ENCODE data around the gene PARVA. TPM values are rescaled to one million over a fixed set of nuclear protein-coding genes. Genes with fewer than 3 reads are reported as not detected.

The PARVA gene
- total RNA-seq, 1 donor from 2014 or later = 55.1 TPM

- DNase-seq (ENCODE audit: extremely low read depth, low read depth, low spot score) = no peak
Observed at GRCh38 chr11:12523180-12523924, 146.0 kb downstream of the PARVA start.

- no peak for DNase-seq (ENCODE audit: extremely low read depth, low read depth, low spot score)
Observed at GRCh38 chr11:12524865-12525264, 147.5 kb downstream of the PARVA start.

DNA sequence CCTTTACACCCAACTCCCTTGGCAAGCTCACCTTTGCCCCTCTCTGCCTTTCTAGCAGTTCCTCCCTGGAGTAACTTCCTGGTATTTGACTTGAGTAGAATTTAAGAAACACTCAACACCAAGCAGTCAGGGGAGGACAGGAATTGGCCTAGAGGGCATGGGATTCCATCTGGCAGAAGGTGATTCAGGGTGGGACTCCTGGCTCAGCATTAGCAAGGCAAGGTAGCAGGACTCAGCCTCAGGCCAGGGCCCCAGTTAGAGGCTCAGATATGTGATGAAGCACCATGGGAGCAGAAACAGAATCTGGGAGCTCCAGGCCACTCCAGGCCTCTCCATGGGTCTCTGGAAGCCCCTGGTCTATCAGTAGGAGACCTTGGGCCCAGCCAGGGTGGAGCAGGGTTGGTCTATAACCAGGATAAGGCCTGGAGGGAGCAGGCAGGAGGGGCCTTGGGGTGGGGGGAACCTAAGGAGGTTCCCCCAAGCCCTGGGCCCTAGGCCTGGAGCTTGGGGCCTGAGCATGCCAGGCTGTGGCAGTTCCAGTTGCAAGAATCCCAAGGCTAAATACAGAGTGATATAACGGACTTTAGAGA, 148.2 kb downstream of the PARVA start:
- no peak for DNase-seq (ENCODE audit: extremely low read depth, low read depth, low spot score)

DNA sequence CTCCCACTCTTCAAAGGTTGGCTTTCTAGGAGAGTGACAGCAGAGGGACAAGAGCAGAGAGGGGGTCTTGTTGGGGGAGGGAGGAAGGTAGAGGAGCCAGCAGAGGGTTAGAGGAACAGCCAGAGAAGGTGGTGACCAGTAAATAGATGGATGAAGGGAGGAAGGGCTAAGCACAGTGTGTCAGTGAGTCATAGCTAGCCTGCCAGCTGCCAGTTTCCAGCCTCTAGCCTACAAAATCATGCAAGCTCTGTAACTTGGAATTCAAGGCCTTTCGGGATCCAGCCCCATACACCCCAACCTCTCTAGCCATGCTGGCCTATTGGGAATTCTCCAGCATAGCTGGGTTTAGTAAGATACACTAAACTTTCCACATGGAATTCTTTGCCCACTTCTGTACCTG, 149.4 kb downstream of the PARVA start:
- DNase-seq (ENCODE audit: extremely low read depth, low read depth, low spot score) = no peak

- DNase-seq (ENCODE audit: extremely low read depth, low read depth, low spot score) = no peak
Observed at GRCh38 chr11:12528487-12528886, 151.1 kb downstream of the PARVA start.

DNA sequence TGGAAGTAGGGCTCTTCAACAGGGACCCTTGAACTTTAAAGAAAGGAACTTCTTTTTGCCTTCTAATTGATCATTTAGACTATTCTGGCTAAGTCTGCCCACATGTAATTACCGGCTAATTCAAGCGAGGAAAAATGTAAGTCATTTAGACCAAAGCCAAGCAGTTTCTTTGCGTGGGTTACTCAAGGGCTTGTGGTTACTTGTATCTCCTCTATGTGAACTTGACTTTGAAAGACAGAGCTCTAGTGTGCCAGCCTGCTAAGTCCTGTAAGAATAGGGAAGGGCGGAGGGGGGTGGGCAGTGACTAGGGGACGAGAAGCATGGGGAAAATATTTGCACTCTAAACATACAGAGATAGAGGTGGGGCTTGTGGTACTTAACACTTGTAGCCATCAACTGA, 151.7 kb downstream of the PARVA start:
- DNase-seq (ENCODE audit: extremely low read depth, low read depth, low spot score) = no peak

- DNase-seq (ENCODE audit: extremely low read depth, low read depth, low spot score) = no peak
Observed at GRCh38 chr11:12529793-12530192, 152.4 kb downstream of the PARVA start.

GRCh38 chr11:12531020-12531419, 153.6 kb downstream of the PARVA start:
- DNase-seq (ENCODE audit: extremely low read depth, low read depth, low spot score) = no peak

GRCh38 chr11:12531681-12532080, 154.3 kb downstream of the PARVA start:
- no peak for DNase-seq (ENCODE audit: extremely low read depth, low read depth, low spot score)

DNA sequence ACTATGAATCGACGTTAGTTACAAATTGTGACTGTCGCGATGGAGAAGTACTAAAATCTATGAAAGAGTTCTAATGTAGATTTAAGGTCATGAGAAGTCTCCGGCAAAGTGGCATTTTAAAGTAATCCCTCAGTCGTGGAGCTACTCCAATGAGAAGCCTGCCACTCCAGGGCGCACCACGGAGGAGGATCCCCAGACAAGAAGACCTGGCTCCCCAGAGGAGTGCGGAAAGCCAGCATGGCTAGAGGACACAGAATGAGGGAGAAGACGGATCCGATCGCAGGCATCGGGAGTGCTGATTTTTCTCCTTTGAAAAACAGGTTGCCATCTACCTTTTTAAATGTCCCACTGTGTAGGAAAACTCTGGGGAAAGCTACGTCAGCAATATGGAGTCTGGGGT, 155.2 kb downstream of the PARVA start:
- DNase-seq (ENCODE audit: extremely low read depth, low read depth, low spot score) = no peak

GRCh38 chr11:12534549-12534948, 157.2 kb downstream of the PARVA start:
- no peak for DNase-seq (ENCODE audit: extremely low read depth, low read depth, low spot score)

- no peak for DNase-seq (ENCODE audit: extremely low read depth, low read depth, low spot score)
Observed at GRCh38 chr11:12535321-12535720, 157.9 kb downstream of the PARVA start.

DNA sequence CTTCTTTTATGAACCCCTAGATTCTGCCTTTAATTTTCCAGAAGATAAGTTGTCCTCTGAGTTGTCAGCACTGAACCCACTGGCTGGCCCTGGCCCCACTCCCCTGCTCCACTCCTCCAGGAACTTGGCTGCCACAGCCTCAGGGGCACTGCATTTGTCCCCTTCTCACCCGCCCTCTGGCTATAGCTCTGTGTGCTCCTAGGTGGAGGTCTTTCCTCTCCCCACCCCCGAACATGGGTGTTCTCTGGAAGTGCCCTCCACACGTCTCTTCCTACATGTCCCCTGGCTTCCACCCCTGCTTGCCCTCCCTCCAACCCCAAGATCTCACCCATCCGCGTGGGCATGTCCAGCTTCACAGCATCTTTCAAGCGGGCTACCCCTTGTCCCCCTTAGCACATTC, 159.2 kb downstream of the PARVA start:
- no peak for DNase-seq (ENCODE audit: extremely low read depth, low read depth, low spot score)

DNA sequence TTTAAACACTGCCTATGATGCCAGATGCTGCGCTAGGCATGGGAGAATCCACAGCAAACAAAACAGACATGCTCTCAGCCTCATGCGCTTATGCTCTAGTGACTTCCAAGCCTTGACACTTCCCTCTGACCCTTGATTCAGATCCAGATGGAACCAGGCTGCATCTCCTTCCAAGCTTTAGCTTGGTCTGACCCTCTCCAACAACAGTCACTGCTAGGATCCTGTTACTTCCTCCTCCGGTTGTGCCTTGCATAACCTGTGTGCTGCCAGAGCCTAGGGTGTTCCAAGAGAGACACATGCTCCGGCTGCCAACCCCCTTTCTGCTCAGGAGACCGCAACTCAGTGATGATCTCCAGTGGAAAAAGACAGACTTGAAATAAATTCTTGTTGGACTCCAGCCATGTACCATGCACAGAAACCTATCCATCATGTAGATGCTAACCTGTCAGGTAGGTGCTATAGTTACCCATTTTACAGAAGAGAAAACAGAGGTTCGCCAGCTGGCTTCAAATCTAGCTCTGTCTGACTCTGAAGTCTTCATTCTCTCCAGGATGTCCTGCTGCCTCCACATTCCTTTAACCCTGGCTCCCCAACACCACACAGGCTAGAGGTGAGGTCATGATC, 160.5 kb downstream of the PARVA start:
- DNase-seq (ENCODE audit: extremely low read depth, low read depth, low spot score) = no peak

- no peak for DNase-seq (ENCODE audit: extremely low read depth, low read depth, low spot score)
Observed at GRCh38 chr11:12538889-12539421, 161.6 kb downstream of the PARVA start.

GRCh38 chr11:12539572-12539971, 162.2 kb downstream of the PARVA start:
- peak; percentile 56 for DNase-seq (ENCODE audit: extremely low read depth, low read depth, low spot score)

- DNase-seq (ENCODE audit: extremely low read depth, low read depth, low spot score) = no peak
Observed at GRCh38 chr11:12540075-12540680, 162.8 kb downstream of the PARVA start.

GRCh38 chr11:12540913-12541582, 163.7 kb downstream of the PARVA start:
- DNase-seq (ENCODE audit: extremely low read depth, low read depth, low spot score) = no peak

DNA sequence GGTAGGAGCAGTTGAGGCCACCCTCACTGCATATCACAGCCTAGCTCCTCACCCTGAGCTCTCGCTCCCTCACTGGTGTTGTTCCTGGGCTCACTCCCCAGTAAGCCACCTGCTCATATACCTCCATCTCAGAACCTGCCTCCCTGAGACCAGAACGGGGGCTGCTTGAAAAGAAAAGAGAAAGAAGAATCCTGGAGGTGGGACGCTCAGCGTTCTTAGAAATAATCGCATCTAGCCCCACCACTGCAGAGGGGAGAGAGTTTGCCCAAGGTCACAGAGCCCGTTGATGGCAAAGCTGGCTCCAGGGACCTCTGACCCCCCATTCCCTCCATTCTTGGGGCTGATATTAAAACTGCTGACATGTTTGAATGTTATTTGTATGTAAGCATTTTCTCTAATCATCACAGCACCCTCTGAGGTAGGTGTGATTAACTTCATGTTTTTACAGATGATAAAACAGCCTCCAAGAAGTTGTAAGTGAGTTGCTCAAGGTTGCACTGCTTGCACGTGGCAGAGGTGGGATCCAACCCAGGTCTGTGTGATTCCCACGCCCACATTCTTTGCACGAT, 164.3 kb downstream of the PARVA start:
- DNase-seq (ENCODE audit: extremely low read depth, low read depth, low spot score) = no peak

DNA sequence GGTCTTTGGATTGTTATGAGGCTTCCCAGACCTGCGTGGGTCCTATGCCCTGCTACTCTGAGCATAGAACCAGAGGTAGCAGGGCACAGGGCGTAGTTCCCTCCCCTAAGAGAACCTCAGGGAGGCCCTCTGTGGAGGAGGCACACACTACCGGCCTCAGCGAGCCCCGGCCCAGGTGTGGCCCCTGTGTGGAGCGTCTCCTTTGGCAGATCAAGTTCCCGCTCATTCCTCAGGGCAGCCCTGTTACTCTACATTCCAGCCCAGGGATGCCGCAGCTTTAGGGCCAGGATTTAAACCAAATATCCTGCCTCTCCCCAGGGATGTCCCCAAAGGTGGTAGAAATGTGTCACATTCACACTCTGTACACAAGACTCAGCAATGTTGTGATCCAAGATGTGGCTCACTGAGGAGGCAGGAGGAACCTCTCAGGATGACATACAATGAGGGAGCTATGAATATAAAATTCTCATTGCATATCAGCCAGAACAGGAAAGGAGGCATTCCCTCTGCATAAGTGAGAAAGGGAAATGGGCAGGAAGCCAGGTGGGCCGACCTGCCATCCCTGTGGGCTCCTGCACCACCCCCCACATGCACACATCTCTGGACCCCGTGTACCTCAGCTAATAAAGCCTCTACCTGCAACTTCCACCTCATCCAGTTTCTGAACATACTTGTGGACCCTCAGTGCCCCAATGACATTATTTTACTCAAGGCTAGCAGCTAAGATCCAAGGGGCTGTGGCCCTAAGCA, 165.0 kb downstream of the PARVA start:
- no peak for DNase-seq (ENCODE audit: extremely low read depth, low read depth, low spot score)
